GM18526 (cell line): ENCODE measurements around the gene C11orf91.
A peak's percentile ranks its signal among the peaks of the same experiment; 100 is the strongest.

Experiments
- POLR2A ChIP-seq: IDR thresholded peaks from 3 replicates; pipeline ENCODE4 v1.6.1; 2011; ENCODE audit not compliant: insufficient read length; ENCODE audit errors: extremely low read depth

C11orf91 gene, protein sequence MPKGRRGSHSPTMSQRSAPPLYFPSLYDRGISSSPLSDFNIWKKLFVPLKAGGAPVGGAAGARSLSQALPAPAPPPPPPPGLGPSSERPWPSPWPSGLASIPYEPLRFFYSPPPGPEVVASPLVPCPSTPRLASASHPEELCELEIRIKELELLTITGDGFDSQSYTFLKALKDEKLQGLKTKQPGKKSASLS

DNA sequence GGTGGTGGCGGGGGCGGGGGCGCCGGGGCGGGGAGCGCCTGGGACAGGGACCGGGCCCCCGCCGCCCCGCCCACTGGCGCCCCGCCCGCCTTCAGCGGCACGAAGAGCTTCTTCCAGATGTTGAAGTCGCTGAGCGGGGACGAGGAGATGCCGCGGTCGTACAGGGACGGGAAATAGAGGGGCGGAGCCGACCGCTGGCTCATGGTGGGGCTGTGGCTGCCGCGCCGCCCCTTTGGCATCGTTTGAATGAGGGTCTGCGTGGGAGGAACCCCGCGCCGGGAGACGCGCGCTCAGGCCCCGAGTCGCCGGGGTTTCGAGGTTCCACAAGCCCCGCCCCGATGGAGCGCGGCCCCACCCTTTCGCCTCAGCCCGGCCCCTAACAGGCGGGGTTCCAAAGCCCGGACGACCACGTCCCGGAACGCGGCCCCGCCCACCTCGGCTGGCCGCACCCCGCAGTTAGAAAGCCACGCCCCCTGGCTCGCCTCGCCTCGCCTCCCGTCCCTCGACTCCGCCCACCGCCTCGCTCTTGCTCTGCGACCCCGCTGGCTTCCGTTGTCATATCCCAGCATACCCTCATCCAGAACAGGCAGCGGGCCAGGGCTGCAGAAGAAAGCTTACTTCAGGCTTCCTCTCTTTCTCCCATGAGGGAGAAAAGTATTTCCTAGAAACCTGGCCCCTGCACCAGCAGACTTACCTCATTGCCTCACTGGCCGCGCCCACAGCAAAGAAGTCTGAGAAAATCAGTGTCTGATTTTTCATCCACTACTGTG is at the start of gene C11orf91:
Gene C11orf91, minus strand, starts transcription at position 325 of the 770 bp plus-strand sequence. Its CDS starts 86 bp downstream, at position 239.
- peak; percentile 40 for TF ChIP-seq POLR2A

DNA sequence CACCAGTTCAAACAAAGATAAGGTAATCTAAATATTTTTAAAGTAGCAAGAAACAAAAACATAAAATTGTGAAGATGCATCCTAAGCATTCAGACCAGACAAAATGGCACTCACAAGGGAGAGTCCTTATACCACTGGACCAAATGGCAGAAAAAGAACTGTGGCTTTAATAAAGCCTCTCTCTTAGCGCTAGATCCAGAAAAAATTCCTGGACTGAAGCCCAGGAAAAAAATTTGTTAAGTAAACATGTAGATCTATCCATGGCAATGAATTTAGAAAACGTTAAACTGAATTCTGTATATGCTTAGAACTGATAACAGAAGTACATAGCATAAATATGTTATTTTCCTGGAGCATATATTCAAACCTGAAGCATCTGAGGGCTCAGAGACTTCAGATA is 47.4 kb upstream of the C11orf91 start:
- TF ChIP-seq POLR2A, result no peak

DNA sequence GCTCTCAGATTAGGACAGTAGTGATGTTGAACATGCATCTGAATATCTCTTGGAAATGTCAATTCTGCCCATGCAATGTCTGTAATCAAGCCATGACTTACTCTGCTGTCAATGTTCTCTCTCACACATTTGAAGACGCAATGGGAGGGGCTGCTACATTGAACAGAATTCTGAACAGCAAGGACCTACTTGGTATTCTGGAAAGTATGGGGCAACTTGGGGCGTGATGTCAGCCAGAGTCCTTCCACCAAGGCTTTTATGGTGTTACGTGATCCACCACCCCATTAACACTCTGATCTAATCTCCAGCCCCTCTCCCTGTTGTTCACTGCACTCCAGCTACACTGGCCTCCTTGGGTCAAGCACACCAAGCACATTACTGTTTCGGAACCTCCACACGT is 42.7 kb upstream of the C11orf91 start:
- no peak for TF ChIP-seq POLR2A

DNA sequence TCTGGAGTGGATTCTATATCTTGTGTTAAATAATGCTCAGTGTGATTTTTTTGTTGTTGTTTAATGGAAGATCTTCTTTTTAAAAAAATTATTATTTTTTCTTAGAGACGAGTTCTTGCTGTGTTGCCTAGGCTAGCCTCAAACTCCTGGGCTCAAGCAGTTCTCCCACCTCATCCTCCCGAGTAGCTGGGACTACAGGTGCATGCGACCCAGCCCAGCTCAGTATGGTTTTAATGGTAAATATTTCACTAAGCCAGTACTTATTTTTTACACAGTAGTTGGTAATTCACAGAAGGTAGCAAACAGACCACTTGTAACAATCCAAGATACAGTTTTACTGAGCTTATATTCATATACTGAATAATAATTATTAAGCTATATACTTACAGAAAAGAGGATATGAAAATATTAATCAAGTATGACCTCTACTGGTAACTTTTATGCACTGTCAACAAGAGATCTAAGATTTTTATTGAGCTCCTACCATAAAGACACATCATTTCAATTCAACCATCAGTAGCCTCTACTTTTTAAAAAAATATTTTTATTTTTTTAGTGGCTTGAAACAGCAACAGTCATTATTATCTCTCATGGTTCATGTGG is 41.7 kb upstream of the C11orf91 start:
- no peak for TF ChIP-seq POLR2A

DNA sequence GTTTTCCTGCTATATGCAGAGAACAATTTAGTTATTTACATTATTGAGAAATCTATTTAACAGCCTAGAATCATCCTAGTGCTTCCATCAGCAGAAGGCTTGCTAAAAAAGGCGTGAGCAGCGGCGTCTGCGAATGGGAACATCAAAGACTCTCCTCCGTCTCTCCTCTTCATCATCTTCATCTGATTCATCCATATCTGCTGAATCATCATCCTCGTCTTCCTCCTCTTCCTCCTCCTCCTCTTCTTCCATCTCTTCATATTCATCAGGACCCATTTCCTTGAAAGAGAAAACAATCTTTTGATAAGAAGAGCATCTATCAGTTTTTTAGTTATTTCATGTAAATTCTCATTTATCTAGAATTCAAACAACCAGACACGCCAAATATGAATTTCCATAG is 41.2 kb upstream of the C11orf91 start:
- no peak for TF ChIP-seq POLR2A

DNA sequence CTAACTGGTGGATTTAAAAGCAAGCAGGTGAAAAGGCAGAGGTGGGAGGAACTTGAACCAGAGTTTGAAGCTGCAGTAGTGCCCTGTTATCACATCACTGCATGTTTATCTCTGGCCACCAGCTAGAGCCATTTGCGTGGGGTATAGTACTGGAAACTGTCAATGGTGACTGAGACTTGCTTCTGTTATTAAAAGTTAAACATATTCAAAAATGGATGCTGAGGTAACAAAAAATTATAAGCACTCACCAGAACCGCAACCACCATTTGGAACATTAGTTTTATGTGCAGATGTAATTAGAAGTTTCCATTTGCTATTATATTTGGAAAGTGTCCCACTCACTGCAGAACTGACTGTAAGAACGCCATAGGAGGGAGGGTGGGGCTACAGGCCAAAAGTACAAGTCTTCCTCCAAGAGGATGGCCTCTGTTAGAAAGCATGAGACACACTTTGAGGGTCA is 36.8 kb upstream of the C11orf91 start:
- TF ChIP-seq POLR2A, result no peak

DNA sequence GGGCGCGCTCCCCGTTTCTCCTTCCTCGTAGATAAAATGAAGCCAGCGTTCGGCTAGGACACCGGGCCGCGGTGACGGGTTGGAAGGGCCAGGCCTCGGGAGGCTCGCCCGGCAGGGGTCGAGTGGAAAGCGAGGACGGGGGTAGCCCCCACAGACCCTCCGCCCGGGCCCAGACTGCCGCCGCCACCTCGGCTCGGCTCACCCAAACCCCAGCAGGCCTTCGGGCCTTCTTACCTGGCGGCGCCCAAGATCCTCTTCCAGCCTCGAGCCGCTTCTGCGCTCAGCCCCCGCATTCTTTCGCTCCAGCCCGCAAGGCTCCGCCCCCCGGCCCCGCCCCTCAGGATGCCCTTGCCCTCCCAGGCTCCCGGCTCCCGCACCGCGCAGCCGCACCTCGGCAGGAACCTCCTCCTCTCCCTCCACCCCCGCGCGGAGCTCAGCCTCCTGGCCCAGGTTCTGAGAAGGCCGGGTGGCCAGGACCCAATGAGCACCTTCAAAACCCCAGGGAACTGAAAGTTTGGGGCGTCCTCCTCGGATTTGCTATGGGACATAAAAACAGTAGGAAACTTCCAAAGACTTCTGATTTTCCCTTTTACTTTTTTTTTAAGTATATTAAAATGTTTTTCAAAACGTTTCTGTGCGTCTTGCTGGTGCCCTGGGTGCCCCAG is 35.7 kb upstream of the C11orf91 start, which contains the start of gene CD59:
Gene CD59, minus strand, starts transcription at position 276 of the 665 bp plus-strand sequence. CDS start 13,978 bp downstream, outside the sequence.
- TF ChIP-seq POLR2A, result peak; percentile 71

DNA sequence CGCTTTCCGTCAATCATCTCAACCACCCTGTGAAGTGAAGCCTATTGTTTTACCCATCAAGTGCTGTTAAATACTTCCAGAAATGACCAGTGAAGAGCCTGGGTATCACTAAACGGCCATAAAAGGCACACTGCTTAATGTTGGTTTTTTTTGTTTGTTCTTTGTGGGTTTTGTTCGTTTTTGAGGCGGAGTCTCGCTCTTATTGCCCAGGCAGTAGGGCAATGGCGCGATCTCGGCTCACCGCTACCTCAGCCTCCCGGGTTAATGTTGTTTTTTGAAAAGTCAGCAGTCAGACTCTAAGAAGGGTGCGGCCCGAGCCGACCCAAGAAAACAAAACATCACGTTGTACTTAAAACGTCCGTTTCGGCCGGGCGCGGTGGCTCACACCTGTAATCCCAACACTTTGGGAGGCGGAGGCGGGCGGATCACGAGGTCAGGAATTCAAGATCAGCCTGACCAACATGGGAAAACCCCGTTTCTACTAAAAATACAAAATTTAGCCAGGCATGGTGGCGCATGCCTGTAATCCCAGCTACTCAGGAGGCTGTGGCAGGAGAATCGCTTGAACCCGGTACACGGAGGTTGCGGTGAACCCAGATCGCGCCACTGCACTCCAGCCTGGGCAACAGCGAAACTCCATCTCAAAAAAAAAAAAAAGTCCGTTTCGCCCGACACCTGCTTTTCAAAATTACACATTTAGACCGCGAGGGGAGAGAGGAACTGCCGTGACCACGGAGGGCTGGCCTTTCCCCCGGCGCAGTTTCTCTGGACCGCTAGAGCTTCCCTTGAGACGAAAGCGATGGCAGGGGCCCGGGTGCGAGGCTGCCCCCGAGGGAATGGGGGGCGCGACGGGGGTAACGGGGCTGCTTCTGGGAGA is 34.9 kb upstream of the C11orf91 start:
- no peak for TF ChIP-seq POLR2A

DNA sequence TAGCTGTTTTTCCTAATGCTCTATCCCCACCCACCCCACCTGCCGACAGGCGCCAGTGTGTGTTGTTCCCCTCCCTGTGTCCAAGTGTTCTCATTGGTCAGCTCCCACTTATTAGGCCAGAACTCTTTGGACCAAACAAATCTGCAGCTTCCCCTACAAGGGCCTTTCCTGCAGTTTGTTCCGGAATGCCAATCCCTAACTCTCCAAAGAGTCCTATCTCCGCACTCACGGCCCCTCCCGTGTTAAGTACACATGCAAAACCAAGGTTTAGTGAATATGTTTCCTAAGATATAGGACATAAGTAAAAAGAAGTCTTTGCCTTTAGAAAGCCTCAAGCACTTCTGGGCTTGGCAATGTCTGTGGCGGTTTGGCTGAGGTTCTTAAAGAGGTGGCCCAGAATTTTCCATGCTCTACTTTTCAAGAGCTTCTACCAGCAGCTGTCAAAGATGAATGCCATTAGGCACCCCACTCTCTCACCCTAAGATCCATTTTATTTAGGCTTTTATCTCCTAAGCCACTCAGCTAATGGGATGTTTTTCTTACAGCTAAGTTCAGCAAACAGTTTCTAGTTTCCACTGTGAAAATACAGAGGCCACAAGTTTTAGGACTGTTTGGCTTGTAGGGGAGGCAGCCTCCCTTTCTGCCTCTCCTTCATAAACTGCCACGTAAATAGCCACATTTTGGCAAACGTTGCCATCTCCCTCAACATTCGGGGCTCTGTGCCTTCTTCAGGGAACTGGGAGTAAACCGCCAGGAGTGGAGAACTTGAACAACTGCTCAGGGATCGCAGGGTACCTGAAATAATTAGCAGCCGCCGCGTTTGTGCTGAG is 34.0 kb upstream of the C11orf91 start:
- no peak for TF ChIP-seq POLR2A

DNA sequence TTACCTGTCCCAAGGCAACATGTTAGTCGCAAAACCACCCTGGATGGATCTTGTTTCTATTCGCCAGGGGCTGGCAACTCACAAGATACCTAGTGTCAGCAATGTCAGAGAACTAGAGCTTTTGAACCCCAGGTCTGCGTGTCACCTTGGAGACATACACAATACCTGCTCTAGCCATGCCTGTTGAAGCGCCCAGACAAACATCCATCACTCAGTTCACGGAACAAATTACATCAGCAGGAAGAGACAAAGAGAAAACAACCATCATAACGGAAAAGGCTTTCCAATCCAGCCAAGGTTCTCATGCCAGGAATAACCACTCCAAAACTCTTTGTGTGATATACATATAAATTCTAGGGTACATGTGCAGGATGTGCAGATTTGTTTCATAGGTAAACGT is 33.4 kb upstream of the C11orf91 start:
- no peak for TF ChIP-seq POLR2A

DNA sequence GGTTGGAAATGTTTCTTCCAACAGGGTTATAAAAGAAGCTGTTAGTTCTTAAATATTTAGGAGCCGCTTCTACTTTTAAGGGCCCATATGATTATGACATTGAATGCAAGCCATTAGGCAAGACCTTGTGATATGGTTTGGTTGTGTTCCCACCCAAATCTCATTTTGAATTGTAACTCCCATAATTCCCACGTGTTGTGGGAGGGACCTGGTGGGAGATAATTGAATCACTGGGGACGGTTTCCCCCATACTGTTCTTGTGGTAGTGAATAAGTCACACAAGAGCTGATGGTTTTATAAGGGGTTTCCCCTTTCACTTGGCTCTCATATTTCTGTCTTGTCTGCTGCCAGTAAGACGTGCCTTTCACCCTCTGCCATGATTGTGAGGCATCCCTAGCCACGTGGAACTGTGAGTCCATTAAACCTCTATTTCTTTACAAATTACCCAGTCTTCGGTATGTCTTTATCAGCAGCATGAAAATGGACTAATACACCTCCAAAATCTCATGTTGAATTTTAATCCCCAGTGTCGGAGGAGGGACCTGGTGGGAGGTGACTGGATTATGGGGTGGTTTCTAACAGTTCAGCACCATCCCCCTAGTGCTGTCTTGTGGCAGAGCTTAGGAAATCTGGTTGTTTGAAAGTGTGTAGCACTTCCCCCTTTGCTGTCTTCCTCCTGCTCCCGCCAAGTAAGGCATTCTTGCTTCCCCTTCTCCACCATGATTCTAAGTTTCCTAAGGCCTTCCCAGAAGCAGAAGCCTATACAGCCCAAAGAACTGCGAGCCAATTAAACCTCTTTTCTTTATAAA is 31.3 kb upstream of the C11orf91 start:
- TF ChIP-seq POLR2A, result no peak

DNA sequence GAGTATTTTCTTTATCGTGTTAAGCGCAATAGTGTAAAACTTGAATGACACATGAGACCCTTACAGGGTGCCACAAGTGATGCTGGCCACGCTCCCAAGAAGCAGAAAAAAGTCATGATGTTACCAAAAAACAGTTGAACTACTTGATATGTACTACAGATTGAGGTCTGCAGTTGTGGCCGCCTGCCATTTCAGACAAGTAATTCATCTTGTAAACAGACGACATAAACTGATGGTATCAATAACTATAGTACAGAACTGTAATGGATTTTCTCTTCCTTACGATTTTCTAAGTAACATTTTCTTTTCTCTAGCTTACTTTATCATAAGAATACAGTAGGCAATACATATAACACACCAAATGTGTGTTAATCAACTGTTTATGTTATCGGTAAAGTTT is 30.1 kb upstream of the C11orf91 start:
- TF ChIP-seq POLR2A, result no peak

DNA sequence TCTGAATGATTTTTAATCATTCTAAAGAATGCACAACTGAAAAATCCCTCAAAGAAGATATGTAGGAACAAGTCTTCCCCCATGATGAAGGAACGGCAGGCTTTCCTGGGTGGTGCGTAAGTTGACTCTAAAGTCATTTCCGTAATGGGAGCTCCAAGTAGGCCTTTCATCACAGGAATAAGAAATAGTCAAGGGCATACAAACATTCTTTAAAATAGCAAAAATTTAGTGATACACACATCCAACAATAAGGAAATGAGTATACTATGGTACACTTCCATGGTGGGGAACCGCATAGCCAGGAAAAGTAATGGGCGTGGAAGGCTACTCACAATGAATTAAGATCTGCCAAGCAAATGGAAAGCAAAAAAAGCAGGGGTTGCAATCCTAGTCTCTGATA is 24.9 kb upstream of the C11orf91 start:
- TF ChIP-seq POLR2A, result no peak

DNA sequence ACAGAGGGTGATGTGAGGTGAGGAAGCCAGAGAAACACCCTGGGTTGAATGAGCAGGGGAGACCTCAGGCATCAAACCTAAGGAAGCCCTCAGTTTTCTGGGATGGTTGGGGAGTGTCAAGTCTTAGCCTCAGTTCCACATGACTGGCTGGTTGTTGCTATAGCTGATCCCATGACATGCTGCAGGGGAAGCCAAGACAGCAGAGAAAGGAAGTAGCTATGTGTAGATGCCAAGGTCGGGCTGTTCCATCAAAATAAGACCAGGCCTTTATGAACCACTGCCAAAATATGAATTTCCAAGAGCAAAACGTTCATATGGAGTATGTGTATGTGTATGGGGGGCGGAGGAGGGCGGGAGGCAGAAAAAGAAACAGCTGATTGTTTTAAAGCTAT is 24.0 kb upstream of the C11orf91 start:
- TF ChIP-seq POLR2A, result no peak
